ENCODE measurements around the gene ABCG1.
"Not testable (repeated sequence)": the region's sequence is repeated elsewhere in the genome, so short reads cannot be mapped to it uniquely, and the experiment has no call there.

Gene ABCG1

DNA sequence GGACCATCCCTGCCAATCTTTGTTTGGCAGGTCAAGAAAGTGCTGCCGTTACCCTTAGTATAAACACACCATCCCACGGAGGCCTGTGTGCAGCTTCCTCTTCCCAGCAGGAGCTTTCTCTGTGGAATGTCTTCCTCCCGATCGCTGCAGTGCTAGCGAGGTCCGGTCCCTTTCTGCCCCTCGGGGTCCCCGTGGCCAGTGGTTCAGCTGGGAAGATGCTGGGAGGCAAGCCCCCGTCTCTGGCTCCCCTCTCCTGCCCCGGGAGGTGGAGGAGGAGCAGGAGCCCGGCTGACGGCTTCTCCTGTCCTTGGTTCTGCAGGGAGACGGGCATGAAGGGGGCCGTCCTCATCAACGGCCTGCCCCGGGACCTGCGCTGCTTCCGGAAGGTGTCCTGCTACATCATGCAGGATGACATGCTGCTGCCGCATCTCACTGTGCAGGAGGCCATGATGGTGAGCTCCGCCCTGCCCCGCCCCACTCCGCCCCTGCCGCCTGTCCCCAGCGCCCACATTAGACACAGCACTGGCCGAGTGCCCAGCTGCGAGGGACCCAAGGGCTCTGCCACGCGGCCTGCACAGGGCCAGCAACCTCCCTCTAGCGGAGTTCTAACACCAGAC is 54.2 kb downstream of the ABCG1 start:
- DNase-seq = no peak

DNA sequence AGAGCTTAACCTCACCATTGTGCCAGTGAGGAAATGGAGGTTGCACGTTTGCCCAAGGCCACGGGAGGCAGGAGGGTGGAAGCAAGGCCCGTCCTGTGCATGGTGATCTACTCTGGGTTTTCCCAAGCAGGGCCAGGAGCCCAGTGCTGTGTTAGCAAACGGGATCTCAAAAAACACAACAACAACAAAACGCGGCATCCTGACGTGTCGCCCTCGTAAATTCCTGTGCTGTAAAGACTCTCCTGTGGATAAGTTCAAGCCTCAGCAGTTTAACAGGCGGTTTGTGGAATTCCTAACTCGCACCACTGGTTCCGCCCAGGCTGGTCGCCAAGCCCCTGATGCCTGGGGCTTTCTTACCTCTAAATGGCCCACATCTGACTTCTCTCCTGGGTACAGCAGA is 57.1 kb downstream of the ABCG1 start:
- no peak for DNase-seq

DNA sequence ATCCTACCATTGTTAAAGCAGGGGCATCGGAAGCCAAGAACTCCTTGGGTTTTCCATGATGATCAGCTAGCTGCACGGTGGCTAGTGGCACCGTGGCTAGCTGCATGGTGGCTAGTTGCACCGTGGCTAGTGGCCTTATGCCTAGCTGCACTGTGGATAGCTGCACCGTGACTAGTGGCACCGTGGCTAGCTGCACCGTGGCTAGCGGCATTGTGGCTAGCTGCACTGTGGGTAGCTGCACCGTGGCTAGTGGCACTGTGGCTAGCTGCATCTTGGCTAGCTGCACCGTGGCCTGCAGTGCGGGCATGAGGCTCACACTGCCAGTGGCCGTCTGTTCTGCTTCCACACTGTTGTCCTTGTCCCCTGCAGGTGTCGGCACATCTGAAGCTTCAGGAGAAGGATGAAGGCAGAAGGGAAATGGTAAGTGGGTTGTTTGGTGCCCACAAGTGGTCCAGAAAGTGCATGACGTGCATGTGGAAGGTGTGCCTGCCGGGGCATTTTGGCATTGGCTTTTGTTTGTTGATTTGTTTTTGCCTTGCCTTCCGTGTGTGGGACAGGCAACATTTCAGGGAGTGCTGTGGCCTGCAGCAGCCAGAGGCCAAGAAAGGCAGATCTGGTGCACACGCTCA is 57.7 kb downstream of the ABCG1 start:
- DNase-seq = no peak

DNA sequence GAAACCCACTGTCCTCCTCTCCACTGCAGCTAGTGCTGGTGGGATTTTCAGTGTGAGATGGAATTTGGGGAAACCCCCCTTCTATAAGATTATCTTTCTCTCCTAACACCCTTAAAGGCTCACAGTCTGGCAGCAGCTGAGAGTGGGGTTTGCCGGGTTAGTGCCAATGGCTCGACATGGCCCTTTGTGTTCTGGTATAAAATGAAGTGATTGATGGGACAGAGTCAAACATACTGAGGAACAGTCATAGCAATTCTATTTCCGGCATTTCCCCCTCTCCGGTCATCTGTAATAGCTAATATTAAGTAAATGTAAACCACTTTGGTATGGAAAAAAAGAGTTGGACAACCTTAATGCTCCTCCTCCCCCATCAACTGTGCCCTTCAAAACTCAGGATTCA is 58.7 kb downstream of the ABCG1 start:
- no peak for DNase-seq

DNA sequence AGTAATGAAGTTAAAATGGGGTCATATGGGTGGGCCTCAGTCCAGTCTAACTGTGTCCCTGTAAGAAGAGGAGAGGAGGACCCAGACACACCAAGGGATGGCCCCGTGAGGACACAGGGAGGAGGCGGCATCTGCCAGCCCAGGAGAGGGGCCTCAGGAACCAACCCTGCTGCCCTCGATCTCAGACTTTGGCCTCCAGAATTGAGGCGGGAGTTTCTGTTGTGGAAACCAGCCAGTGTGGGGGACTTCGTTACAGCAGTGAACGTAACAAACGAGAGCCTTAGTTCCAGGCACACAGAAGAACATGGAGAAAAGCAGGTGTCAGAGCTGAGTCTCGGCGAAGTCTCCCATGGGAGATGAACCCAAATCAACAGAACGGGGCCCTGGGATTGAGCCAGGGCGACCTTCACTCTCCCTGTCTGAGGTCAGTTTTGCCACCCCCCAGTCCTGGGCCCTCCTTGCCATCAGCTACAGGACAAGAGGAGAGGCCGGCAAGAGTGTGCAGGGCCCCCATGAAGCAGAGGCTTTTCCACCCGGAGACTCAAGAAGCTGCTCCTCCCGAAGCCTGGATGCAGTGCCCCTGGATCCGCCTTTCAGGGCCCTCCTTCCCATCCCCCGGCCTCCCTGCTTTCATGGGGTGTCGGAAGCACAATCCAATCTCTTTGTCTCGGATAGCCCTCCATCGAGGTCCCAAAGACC is 59.7 kb downstream of the ABCG1 start:
- no peak for DNase-seq

DNA sequence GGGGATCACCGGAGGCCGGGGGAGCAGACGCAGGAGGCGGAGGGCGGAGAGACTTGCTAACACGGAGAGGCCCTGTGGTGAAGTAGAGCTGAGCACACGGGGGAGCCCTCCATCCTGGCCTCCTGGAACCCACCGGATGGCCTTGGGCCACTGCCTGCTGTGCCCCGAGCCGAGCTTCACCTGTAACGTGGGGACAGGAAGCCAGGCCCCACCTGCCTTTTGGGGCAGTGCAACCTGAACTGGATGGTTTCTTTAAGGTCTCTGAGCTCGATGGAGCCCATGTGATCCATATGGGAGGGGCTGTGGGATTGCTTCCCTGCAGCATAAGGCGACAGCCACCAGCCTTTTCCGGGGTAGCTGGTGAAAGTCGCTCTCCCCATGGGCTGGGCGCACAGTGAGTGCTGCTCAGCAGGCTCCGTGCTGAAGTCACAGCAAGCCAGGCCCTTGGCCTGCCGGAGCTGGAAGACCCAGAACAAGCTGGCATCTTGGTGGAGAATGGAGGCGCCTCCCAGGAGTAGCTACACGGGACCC is 60.5 kb downstream of the ABCG1 start:
- DNase-seq = no peak

DNA sequence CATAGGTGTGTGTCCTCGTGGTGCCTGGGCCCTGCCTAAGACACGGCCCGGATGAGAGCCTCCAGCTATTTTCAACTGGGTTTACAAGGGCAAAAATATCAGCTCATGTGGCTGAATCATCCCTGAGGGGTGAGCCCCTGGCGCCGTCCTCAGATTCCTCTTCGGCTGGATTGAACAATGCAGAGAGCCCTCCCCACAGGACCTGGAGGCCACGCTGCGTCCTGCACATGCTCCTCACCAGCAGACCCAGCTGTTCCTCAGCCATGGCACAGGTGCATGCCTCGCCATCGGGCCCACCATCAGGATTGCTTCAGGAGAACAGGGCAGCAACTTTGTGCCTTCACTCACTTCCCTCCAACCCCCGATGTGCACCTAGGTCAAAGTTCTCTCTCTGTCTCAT is 60.9 kb downstream of the ABCG1 start:
- no peak for DNase-seq

DNA sequence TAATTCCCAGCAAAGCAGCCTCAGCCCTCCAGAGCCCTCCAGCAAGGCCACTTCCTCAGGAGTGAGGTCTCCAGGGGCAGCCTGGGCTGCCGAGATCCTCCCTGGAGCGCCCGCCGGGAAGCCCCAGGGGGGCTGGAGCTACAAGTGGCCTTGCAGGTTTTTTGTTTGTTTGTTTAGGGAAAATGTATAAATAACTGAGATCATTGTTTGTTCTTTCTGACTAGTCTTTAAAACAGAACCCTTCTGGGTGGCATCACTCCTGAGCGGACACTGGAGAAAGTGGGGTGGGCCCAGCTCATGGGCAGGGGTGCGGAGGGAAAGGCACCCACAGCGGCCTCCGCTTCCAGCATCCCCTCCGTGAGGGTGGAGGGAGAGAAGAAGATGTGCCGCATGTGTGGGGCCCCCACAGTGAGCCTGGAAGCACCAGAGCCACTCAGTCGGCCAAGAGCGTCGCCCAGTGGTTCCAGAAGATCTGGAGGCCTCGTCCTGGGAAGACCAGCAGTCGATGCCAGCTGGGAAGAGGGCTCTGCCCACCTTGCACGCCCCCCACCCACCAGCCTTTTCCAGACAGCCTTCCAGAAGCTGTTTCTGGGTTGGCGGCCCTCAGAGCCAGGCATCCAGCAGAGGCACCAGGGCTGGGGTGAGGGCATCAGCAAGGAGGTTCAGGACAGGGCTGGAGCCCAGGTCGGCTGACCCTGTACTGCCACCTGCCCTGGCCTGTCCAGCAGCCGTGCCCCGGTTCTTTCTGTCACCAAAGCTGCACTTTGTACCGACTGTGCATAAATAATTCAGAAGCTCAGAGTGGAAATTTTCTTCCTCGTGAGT is 61.6 kb downstream of the ABCG1 start:
- no peak for DNase-seq

DNA sequence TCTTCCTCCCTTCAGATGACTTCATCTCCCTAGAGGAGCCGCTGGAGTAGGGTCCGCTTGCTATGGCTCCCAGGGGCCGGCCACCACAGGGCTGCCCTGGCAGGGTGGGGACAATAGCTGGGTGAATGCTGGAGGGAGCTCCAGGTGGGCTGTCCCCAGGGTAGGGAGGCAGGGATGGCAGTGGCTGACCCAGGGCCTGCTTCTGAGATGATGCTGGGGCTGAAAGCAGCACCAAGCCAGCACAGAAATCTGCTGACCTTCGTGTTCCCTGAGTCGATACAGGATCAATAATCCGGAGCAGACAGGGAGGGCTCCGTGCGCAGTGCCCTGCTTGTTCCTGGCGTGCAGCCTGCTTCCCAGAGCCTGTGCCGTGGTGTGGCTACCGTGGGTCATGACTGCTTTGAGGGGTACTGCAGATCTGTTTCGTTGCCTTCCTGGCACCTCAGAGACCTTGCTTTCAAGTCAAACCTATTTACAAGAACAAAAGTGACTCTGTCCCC is 62.3 kb downstream of the ABCG1 start:
- no peak for DNase-seq

DNA sequence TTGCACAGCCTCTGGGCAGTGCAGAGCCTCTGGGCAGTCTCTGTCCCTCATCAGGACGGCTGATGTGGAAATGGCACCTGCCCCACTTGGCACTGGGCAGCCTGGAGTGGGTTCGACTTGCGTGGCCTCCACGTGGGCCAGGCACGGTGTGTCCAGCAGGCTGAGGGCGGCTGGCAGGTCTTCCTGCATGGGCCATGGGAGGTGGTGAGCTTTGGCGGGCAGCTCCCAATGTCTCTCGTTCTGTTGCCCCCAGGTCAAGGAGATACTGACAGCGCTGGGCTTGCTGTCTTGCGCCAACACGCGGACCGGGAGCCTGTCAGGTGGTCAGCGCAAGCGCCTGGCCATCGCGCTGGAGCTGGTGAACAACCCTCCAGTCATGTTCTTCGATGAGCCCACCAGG is 63.1 kb downstream of the ABCG1 start:
- DNase-seq = no peak

DNA sequence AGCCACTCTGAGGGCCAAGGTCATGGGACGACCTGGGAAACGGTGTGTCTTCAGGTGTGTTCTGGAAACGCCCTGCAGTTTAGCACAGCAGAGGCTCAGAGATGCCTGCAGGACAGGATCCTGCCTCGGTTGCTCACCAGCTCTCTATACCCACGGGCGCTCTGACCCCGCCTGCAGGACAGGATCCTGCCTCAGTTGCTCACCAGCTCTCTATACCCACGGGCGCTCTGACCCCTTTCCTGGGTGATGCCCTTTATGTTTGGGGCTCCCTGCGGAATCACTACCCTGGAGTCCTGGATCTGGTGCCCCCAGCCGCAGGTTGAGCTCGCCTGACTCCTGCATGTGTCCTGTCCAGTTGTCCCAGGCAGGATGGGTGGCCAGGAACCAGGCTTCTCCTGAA is 63.8 kb downstream of the ABCG1 start:
- DNase-seq = no peak

DNA sequence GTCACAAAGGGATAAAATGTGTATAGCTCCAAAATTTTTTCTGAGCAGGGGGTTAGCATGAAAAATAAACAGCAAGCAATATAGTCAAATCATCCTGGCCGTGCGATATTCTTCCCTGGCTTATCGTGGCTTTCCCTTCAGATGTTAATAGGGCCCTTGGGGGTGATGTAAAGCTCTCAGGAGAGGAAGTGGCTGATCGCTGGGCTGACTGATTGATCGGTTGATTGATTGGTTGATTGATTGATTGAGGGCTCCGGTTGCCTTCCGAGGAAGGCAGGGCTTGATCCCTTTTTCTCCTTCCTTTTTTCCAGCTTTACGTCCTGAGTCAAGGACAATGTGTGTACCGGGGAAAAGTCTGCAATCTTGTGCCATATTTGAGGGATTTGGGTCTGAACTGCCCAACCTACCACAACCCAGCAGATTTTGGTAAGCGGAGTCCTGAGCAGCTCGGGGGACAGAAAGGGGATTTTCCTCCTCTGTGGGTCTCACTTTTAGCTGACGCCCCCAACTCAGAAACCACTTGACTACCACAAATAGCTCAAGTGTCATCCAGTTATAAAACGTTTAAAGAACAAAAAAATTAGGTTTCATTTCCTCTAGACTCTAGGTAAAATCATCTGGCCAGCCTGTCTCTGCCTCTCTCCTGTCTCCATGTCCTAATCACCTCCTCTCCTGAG is 66.8 kb downstream of the ABCG1 start:
- DNase-seq = no peak

DNA sequence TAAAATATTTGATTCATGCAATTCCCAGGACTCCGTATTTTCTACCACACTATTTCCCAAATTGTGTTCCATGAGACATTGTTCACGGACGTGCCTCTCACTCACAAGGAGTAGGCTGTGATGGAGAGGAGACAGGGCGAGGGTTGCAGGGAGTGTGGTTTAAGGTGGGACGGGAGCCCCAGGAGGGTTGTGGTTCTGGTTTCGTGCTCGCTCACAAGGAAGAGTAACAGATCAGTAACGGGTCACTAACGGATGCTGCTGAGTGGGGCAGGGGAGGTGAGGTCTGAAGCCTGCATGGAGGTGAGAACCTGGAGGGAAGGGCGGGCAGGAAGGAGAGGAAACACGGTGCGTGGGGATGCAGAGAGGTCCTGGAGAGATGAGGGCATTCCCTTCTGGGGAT is 67.5 kb downstream of the ABCG1 start:
- no peak for DNase-seq

DNA sequence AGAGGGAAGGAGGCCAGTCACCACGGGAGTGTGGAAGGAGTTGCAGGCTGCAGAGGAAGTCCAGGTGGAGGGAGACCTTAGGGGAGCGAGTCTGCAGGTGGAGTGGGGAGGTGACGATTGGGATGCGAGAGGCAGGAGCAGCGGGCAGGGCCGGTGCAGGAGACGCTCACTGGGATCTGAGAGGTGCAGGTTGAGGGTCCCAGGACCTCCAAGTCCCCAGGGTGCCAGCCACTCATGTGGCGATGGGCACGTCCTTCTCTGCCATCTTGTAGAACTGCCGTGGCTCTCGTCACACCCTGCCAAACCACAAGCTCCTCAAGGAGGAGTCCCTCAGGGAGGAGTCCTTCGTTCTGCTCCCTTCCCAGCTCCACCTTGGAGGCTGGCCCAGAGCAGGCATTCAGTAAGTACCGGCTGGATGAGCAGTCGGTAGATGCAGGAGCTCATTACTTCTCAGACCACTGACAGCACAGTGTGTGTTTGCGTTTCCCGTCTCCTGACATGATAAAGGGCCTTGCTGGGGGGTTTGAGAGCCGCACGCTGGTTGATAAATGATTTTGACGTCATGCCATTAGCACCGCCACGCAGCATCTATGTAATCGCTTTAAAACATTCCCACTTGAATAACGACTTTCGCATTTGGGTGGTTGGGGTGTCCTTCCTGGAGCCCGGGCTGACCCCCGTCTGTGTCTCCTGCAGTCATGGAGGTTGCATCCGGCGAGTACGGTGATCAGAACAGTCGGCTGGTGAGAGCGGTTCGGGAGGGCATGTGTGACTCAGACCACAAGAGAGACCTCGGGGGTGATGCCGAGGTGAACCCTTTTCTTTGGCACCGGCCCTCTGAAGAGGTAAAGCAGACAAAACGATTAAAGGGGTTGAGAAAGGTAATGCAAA is 68.5 kb downstream of the ABCG1 start:
- DNase-seq = no peak

DNA sequence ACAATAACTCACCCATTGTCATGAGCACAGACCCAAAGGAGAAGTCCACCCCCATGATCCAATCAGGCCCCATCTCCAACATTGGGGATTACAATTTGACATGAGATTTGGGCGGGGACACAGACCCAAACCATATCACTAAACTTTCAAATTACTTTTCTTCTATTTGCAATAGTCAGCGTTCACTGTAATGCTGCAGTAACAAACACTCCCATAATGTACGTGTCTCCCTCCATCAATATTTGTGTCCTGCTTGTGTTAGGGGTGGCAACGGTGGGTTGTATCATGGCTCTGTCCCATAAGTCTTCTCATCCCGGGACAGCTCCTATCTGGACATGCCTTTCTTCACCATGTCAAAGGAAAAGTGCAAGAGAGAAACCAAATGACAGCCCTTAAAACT is 70.0 kb downstream of the ABCG1 start:
- no peak for DNase-seq

DNA sequence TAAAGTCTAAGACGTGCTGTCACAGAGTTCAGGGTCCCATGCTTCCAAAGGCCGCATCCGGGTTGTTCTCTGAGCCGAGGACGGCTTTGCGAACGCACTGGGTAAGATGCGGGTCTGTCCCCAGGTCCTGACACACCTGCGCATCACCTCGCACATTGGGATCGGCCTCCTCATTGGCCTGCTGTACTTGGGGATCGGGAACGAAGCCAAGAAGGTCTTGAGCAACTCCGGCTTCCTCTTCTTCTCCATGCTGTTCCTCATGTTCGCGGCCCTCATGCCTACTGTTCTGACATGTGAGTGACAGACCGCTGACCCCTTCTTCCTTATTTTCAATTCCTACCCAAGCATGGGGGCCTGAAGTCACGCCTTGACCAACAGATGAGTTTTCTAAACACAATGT is 71.0 kb downstream of the ABCG1 start:
- no peak for DNase-seq

DNA sequence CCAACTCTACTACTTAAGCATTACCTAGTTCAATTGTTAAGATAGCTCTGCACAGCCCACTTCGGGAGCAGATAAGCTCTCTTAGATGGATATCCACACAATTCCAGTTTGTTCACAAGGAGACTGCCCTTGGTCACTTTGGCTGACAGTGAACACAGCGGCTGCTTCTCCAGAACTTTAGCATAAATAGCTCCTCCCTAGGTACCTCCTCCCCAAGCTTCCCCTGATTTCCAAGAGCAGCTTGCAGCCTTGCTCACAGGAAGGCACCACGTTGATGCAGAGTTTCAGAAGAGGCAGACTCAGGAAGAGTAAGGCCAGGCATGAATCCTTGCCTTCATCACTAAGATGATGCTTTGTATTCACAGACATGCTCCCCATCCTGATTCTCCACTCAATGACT is 71.6 kb downstream of the ABCG1 start:
- no peak for DNase-seq

DNA sequence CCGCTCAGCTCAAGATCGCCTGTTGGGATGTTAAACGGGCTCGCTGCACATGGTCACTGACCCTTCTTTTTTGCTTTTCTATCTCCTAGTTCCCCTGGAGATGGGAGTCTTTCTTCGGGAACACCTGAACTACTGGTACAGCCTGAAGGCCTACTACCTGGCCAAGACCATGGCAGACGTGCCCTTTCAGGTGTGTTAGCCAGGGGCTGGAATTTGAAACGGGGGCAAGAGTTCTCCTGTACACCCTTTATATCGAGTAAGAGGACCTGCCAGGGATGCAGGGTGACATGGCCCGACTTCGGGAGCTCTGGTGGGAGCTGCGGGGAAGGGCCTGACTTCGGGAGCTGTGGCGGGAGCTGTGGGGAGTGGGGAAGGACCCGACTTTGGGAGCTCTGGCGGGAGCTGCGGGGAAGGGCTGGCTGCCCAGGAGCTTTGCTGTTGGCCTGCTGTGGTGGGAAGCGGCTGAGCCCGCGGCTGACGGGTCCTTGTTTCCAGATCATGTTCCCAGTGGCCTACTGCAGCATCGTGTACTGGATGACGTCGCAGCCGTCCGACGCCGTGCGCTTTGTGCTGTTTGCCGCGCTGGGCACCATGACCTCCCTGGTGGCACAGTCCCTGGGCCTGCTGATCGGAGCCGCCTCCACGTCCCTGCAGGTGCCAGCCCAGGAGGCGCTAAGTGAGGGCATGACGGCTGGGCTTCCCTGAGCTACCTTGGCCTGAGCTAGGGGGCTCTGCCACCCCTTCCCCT is 72.2 kb downstream of the ABCG1 start:
- no peak for DNase-seq

DNA sequence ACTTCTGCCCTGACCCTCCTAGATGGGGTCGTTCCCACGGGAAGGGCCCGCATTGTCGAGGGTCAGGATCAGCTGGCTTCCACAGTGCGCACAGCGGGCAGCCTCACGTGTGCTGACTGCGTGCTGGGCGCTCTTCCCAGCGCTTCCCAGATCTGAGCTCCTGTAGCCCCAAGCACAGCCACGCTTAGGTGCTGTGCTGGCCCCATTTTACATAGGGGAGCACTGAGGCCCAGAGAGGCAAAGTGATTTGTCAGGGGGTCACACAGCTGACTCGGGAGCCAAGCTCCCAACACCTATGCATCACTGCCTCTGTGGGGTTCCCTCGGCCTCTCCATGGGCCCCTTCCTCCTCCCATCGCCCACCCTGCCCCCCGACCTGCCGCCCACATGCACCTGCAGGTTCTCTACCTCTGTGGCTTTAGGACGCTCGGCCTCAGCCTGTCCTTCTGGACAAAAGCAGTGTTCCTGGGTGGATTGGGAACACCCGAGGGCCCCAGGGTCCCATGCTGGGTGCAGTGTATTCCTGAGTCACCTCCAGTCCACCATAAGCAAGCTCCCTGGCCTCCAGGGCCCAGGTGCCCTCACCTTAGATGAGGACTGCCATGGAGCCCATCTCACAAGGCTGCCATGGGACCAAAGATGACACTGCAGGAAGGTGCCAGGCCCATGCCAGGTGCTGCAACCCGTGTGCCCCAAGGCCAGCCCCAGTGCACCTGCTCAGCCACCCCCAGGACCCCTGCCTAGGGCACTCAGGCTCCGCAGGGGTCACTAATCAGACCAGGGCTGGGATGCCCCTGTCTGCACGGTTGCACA is 73.0 kb downstream of the ABCG1 start:
- no peak for DNase-seq

DNA sequence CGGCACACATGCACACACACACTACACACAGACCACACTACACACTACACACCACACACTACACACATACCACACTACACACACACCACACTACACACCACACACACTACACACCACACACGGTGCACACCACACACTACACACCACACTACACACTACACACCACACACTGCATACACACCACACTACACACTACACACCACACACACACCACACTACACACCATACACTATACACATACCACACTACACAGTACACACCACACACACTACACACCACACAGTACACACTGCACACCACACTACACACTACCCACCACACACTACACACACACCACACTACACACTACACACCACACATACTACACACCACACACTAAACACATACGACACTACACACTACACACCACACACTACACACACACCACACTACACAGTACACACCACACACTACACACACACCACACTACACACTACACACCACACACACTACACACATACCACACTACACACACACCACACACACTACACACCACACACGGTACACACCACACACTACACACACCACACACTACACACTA is 73.7 kb downstream of the ABCG1 start:
- not testable (repeated sequence) for DNase-seq

Data from NCI-H1105 treated with DMSO at 0.1 percent for 48 hours (cell line).